GM18858 (cell line): ENCODE measurements around the gene CARF.
A peak's percentile ranks its signal among the peaks of the same experiment; 100 is the strongest.
"Not testable (repeated sequence)": the region's sequence is repeated elsewhere in the genome, so short reads cannot be mapped to it uniquely, and the experiment has no call there.

Source experiments
- ATAC-seq: cut with Tn5 transposase; IDR thresholded peaks from one replicate; pipeline ENCODE4 v1.9.1; 2021; ENCODE audit not compliant: unreplicated experiment

Gene CARF

GRCh38 chr2:202911512-202912341 is at the start of gene CARF, which contains the start of gene WDR12:
Gene CARF, plus strand, starts transcription at chr2:202912275. Its CDS starts 29,628 bp downstream, at chr2:202941903.
Gene WDR12, minus strand, starts transcription at chr2:202911673. Its CDS starts 197 bp downstream, at chr2:202911476.
- ATAC-seq, result peak; percentile 57

GRCh38 chr2:202870431-202871299 is 41.4 kb upstream of the CARF start:
- ATAC-seq, result peak; percentile 53

- peak; percentile 31 for ATAC-seq
Measured at GRCh38 chr2:202871300-202872141, 40.6 kb upstream of the CARF start, which contains the start of gene ICA1L. Gene ICA1L, minus strand, starts transcription at chr2:202871766. Its CDS starts 42,757 bp downstream, at chr2:202829009.

GRCh38 chr2:202877699-202878098 is 34.4 kb upstream of the CARF start:
- ATAC-seq, result no peak

- no peak for ATAC-seq
Measured at GRCh38 chr2:202881570-202881969, 30.5 kb upstream of the CARF start.

- ATAC-seq, result no peak
Measured at GRCh38 chr2:202883987-202884675, 27.9 kb upstream of the CARF start.

- ATAC-seq, result no peak
Measured at GRCh38 chr2:202885190-202885589, 26.9 kb upstream of the CARF start.

GRCh38 chr2:202905507-202905906 is 6.6 kb upstream of the CARF start:
- not testable (repeated sequence) for ATAC-seq

GRCh38 chr2:202908186-202908585 is 3.9 kb upstream of the CARF start:
- no peak for ATAC-seq

- no peak for ATAC-seq
Measured at GRCh38 chr2:202909394-202910192, 2.5 kb upstream of the CARF start.

GRCh38 chr2:202910250-202910649 is 1.8 kb upstream of the CARF start:
- ATAC-seq, result not testable (repeated sequence)

- no peak for ATAC-seq
Measured at GRCh38 chr2:202910698-202911097, 1.4 kb upstream of the CARF start.

GRCh38 chr2:202911203-202911511 is 918 bp upstream of the CARF start:
- peak; percentile 6 for ATAC-seq

- ATAC-seq, result peak; percentile 38
Measured at GRCh38 chr2:202912342-202913201, 497 bp downstream of the CARF start.

GRCh38 chr2:202918860-202919259 is 6.8 kb downstream of the CARF start:
- no peak for ATAC-seq

- no peak for ATAC-seq
Measured at GRCh38 chr2:202932425-202933138, 20.5 kb downstream of the CARF start.

- no peak for ATAC-seq
Measured at GRCh38 chr2:202933139-202933510, 21.1 kb downstream of the CARF start.

GRCh38 chr2:202933958-202934357 is 21.9 kb downstream of the CARF start:
- no peak for ATAC-seq
